Aorta (tissue), 5 donors: Measurements from ENCODE around the gene GSG1L. TPM values are rescaled to one million over a fixed set of nuclear protein-coding genes. Genes with fewer than 3 reads are reported as not detected.

Experiments used
- ATAC-seq: fragments of 200-7000 bp; cut with Tn5 transposase; one replicate; pipeline ENCODE4 v1.9.1; 2022; ENCODE audit warnings: moderate library complexity; ENCODE audit not compliant: low FRiP score
- DNase-seq, 2 donors: peaks; one replicate each; pipeline ENCODE4 v3.0.0-alpha.2; 2020
- H3K27ac ChIP-seq, 2 donors: one replicate each; pipeline ENCODE4 v1.5.1; 2013; ENCODE audit warnings: low read length in 2 of 2, mild to moderate bottlenecking in 2 of 2, moderate library complexity in 2 of 2, control low read depth in 1 of 2, inconsistent platforms in 1 of 2, low read depth in 1 of 2
- H3K27me3 ChIP-seq, 2 donors: one replicate each; pipeline ENCODE4 v1.6.1; 2013; ENCODE audit warnings: control low read depth in 1 of 2, low read length in 1 of 2, mild to moderate bottlenecking in 1 of 2, moderate library complexity in 1 of 2; ENCODE audit not compliant: insufficient read depth in 2 of 2, control insufficient read depth in 1 of 2
- H3K36me3 ChIP-seq, 2 donors: one replicate each; pipeline ENCODE4 v1.6.1; 2013; ENCODE audit warnings: control low read depth in 1 of 2, low read length in 1 of 2, mild to moderate bottlenecking in 1 of 2; ENCODE audit not compliant: insufficient read depth in 2 of 2, control insufficient read depth in 1 of 2
- H3K4me1 ChIP-seq, 2 donors: one replicate each; pipeline ENCODE4 v1.6.1; 2013; ENCODE audit warnings: low read length in 2 of 2, control low read depth in 1 of 2, mild to moderate bottlenecking in 1 of 2, moderate library complexity in 1 of 2; ENCODE audit not compliant: insufficient read depth in 2 of 2, control insufficient read depth in 1 of 2
- H3K4me3 ChIP-seq, 2 donors: one replicate each; pipeline ENCODE4 v1.5.1; 2013; ENCODE audit warnings: low read length in 2 of 2, control low read depth in 1 of 2, mild to moderate bottlenecking in 1 of 2
- H3K9me3 ChIP-seq: one replicate; pipeline ENCODE4 v1.6.1; 2013; ENCODE audit warnings: mild to moderate bottlenecking, low read length; ENCODE audit not compliant: control insufficient read depth
- WGBS, 2 donors: extraction: QIAGEN DNeasy Blood & Tissue Kit; methylation state at CpG; one replicate each; pipeline ENCODE4 v1.1.7; 2013; 5-methylcytosine and 5-hydroxymethylcytosine counted together
- intact Hi-C, 2 donors: fragments of 100-400 bp; cut with DNase I; formaldehyde crosslinking; loops; one replicate each; pipeline versions ENCODE4 v1.14.2 to v1.15.0; 2022
- polyA plus RNA-seq, 2 donors: library from polyadenylated mRNA; stranded (reverse); fragments of 200-250 nt; gene quantifications; one replicate each; pipeline ENCODE4 v1.2.3, GENCODE V29; 2013
- total RNA-seq, 2 donors: library from RNA; stranded (reverse); fragmentation: NEBNext Ultra II Directional; extraction: Animal tissue kit (Norgen Biotek cat#: 25700); gene quantifications; one replicate each; pipeline ENCODE4 v1.2.1, GENCODE V29; 2021
- donor health status: healthy with polysubstance abuse.
- donor health status: Bipolar disorder and iron deficiency.
- donor health status: DM: no; HTN: no; CAD: no.
- donor health status: DM: no; HTN: no; CAD: no.
- donor health status: DM: yes; HTN: yes; CAD: no.

GSG1L gene
- total and polyA plus RNA-seq, 4 donors: 1.6 to 22.2 (median 7.2) TPM

DNA sequence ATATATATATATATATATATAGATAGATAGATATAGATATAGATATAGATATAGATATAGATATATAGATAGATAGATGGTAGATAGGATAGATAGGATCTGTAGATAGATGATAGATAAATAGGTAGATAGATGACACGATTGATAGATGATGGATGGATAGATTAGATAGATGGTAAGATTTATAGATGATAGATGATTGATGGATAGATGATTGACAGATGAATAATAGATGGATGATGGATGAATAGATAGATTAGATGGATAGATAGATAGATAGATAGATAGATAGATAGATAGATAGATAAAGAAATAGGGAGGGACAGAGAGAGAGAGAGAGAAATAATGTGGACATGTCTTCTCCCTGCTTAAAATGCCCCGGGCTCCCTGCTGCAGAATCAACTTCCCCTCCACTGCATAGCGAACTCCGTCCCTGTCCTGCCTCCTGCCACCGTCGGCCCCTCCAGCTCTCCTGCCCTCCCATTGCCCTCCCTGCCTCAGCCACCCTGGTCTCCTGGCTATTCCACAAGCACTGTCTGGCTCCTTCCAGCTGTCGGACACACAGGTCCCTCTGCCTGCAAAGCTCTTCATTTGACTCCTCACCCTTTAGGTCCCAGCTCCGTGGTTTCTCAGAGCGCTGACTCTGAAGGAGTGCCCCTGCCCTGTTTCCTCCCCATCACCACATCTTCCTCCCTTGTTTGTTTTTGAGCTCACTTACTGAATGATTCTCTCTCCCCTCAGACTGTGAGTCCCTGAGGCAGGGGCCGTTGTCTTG is 259.6 kb downstream of the GSG1L start:
- DNase-seq (no peak), ATAC-seq (no peak)
- H3K27me3 ChIP-seq: no peaks in the 10 kb centered on the region
- WGBS, 2 donors: 59 to 66% methylated on average over 10 of the region's 10 CpGs
- intact Hi-C loops: no loop called here
- no peaks in the 10 kb centered on the region for H3K4me1 ChIP-seq
- no peaks in the 10 kb centered on the region for H3K36me3 ChIP-seq
- no peaks in the 10 kb centered on the region for H3K9me3 ChIP-seq
- no peak overlapping the region for H3K4me3 ChIP-seq
- no peak overlapping the region for H3K27ac ChIP-seq

DNA sequence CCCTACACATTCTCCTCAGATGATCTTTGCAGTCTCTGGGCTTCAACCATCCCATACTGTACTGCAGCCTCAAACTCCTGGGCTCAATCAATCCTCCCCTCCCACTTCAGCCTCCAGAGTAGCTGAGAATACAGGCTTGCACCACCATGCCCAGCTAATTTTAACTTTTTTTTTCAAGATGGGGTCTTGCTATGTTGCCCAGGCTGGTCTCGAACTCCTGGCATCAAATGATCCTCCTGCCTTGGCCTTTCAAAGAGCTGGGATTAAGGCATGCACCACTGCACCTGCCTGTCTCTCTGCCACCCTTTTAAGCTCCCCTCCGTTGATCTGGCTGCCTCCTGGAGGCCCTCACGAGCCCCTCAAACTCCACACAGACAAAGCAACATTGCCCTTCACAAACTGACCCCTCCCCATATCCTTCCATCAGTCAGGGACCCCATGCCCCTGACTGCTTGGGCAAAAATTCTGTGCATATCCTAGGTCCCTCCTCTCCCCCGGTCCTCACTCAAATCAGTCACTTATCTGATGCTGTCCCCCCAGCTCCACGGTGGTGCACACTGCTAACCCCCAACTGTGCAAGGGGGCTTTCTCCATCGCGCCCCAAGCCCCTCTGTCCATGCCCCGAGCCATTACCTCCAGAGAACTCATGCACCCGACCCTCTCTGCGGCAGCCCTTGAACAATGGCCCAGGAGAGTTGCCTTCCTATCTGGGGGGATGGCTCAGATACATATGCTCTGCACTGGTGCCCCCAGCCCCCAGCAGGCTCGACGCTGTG is 260.7 kb downstream of the GSG1L start:
- Histone ChIP-seq H3K27ac (no peak overlapping the region), H3K36me3 (no peaks in the 10 kb centered on the region), H3K27me3 (no peaks in the 10 kb centered on the region), H3K4me3 (no peak overlapping the region), H3K4me1 (no peaks in the 10 kb centered on the region), H3K9me3 (no peaks in the 10 kb centered on the region)
- no peak for DNase-seq
- intact Hi-C loops: no loop called here
- no peak for ATAC-seq
- 78 to 88% methylated on average over 12 of the region's 12 CpGs for WGBS, 2 donors

GRCh38 chr16:27801289-27801945 is 262.1 kb downstream of the GSG1L start:
- H3K4me3 ChIP-seq: no peak overlapping the region
- intact Hi-C loops: no loop called here

GRCh38 chr16:27800817-27801216 is 262.7 kb downstream of the GSG1L start:
- intact Hi-C loops: no loop called here
- Histone ChIP-seq H3K4me1 (no peaks in the 10 kb centered on the region), H3K27ac (no peak overlapping the region), H3K9me3 (no peaks in the 10 kb centered on the region), H3K36me3 (no peaks in the 10 kb centered on the region), H3K4me3 (no peak overlapping the region), H3K27me3 (no peaks in the 10 kb centered on the region)
- WGBS, 2 donors: 86 to 87% methylated on average over 9 of the region's 9 CpGs
- ATAC-seq: no peak
- DNase-seq: no peak

More at GRCh38 chr16:27801289-27801945, 262.1 kb downstream of the GSG1L start:
- no peaks in the 10 kb centered on the region for H3K36me3 ChIP-seq
- no peak overlapping the region for H3K27ac ChIP-seq
- no peaks in the 10 kb centered on the region for H3K4me1 ChIP-seq
- DNase-seq: no peak
- no peaks in the 10 kb centered on the region for H3K9me3 ChIP-seq
- ATAC-seq: no peak
- no peaks in the 10 kb centered on the region for H3K27me3 ChIP-seq
- WGBS, 2 donors: 61 to 64% methylated on average over 18 of the region's 18 CpGs

DNA sequence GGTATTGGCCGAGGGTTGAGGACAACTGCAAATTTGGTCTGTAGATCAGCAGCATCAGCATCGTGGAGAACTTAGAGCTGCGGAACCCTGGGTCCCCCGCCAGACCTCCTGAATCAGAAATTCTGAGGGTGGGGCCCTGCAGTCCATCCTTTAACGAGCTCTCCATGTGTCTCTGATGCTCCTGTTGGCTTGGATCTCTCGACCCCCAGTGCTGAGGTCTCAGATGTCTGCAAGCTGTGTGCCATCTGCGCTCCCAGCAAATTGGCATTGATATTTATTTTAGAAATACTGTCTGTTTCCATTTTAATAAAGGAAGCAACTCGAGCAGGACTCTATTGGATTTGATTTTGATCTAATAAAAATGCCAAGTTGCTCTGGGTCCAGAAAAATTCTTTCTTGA is 263.6 kb downstream of the GSG1L start:
- Histone ChIP-seq H3K36me3 (no peaks in the 10 kb centered on the region), H3K4me1 (no peaks in the 10 kb centered on the region), H3K4me3 (no peak overlapping the region), H3K27me3 (no peaks in the 10 kb centered on the region), H3K27ac (no peak overlapping the region), H3K9me3 (no peaks in the 10 kb centered on the region)
- ATAC-seq (no peak), DNase-seq (no peak)
- intact Hi-C loops: loop anchor here in 1 of 2 donors (5.0 to 10.0 kb wide), 2 partner anchors 55 to 267 kb away; no protein-coding TSS in a partner anchor
- WGBS, 2 donors: 72 to 81% methylated on average over 8 of the region's 8 CpGs

DNA sequence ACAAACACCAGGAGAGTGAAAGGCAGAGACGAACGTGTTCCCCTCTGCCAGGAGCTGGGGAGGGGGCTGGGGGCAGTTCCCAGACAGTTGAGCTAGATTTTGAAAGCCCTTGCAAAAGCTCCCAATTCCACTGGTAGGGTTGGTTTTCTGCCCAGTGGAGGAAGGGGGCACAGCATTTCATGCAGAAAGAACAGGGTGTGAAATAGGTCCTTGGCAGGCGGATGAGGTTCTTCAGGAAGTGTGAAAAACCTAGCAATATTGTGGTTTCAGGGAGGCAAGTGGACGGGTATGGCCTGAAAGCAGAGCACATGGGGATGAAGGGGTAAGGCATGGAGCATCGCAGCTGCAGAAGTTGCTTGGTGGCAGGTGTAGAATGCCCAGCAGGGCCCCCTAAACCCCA is 265.3 kb downstream of the GSG1L start:
- DNase-seq (no peak), ATAC-seq (no peak)
- Histone ChIP-seq H3K4me1 (no peaks in the 10 kb centered on the region), H3K4me3 (no peak overlapping the region), H3K9me3 (no peaks in the 10 kb centered on the region), H3K27ac (peak overlapping the region in 1 of 2 donors; percentile 17), H3K27me3 (no peaks in the 10 kb centered on the region), H3K36me3 (no peaks in the 10 kb centered on the region)
- intact Hi-C loops: loop anchor here in 1 of 2 donors (5.0 to 10.0 kb wide), 2 partner anchors 57 to 269 kb away; no protein-coding TSS in a partner anchor
- 45 to 46% methylated on average over 5 of the region's 5 CpGs for WGBS, 2 donors

DNA sequence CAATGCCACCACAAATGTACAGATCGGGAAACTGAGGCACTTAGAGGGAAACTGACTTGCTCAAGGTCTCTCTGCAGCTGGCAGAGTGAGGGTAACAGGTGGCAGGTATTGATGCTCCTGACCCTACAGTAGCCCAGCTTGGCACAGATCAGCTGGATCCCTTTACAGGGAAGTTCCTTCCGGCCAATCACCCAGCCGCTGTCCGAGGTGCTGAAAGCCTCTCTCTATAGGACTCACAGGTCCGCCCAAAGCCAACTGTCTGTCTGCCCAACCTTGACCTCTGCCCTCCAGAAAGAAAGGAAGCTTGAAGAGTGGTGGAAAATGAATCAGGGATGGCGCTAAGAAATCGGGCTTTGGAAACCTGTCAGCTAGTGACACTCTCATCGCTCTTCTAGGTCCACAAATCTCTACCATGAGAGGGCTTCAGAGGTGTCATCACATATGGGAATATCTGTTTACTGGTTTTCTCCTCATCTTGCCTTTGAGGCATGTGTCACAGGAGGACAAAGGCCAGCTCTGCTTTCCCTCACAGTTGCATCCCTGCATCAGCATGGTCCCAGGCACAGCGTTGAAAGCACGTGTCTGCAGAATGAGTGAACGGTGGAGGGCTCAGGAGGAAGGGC is 267.4 kb downstream of the GSG1L start:
- ATAC-seq: no peak
- H3K27ac ChIP-seq: no peak overlapping the region

DNA sequence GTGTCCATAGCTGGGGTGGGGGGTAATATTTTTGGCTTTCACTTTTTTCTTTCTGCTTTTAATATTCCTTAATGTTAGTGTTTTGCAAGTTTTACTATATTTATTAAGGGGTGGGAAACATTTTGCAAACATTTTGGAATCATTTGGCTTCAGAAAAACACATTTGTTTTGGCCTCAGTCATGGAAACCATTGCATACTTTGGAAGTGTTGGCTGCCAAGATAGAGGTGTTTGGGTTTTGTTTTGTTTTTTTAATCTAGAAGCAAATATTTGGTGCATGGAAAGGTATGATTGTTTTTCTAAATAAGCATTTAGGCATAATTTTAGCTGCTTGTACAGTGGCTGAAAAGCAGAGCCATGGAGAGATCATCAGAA is 270.3 kb downstream of the GSG1L start:
- ATAC-seq (no peak), DNase-seq (no peak)
- intact Hi-C loops: loop anchor here in 1 of 2 donors (10.0 kb wide), 1 partner anchor 62 kb away; no protein-coding TSS in a partner anchor
- Histone ChIP-seq H3K36me3 (no peaks in the 10 kb centered on the region), H3K4me3 (no peak overlapping the region), H3K27ac (no peak overlapping the region), H3K9me3 (no peaks in the 10 kb centered on the region), H3K4me1 (no peaks in the 10 kb centered on the region), H3K27me3 (no peaks in the 10 kb centered on the region)

More for the DNA sequence above, 267.4 kb downstream of the GSG1L start:
- 60% methylated on average over 11 of the region's 11 CpGs for WGBS, 2 donors
- intact Hi-C loops: loop anchor here in 1 of 2 donors (5.0 to 10.0 kb wide), 2 partner anchors 59 to 271 kb away; no protein-coding TSS in a partner anchor
- Histone ChIP-seq H3K4me3 (no peak overlapping the region), H3K27me3 (no peaks in the 10 kb centered on the region), H3K9me3 (no peaks in the 10 kb centered on the region), H3K36me3 (no peaks in the 10 kb centered on the region), H3K4me1 (no peaks in the 10 kb centered on the region)
- peak in 1 of 2 donors; percentile 87 for DNase-seq
